Measurements from ENCODE around the gene PRKG1.

GRCh38 chr10:52043811-52044210 is 969.5 kb downstream of the PRKG1 start:
- TF ChIP-seq CTCF (IDR thresholded peaks at IDR 0.05) (no peak), POLR2A (IDR thresholded peaks at IDR 0.05) (no peak)
